ENCODE data around the gene PUS10. TPM values are rescaled to one million over a fixed set of nuclear protein-coding genes. Genes with fewer than 3 reads are reported as not detected.

Gene PUS10
- total RNA-seq, 1 donor from 2014 or later, result 5.5 TPM

DNA sequence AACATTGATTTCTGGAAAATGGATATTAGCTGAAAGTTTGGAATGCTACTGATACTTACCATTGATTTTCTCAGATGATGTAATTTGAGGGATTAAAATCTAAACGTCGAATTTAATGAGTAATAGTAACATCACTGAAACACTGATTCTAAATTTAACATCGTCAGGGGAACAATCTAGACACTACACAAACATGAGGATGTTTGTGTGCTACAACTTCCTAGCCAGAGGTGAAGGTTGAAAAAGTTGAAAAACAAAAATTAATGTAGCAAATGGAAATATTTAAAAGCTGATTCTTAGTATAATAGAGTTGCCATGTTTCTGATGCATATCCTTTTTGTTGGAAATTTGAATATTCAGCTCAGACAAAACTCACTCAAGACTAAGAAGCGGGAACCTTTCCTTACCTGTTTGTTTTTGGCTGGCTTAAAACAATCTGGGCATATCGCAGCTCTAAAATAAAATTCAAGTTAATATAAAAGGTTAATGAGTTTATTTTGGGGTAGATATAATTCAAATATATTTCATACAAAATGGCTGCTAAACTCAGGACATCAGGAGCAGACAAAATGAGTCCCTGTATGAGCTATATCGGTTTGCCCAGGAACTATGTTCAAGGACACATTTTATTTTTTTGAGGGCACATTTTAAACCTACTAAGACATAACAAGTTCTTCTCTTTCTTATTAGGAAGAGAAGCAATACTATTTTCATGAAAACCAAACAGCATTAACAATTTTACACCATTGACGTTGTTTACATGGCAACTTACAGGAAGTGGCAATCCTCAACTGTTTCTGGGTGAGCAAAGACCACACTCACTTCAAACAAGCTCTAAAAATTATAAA is 53.2 kb downstream of the PUS10 start:
- no peak overlapping the region for H3K27ac ChIP-seq (replicated peaks)

GRCh38 chr2:60963190-60963589 is 54.9 kb downstream of the PUS10 start:
- Histone ChIP-seq H3K4me3 (no peak overlapping the region), H3K27ac (replicated peaks) (no peak overlapping the region), H3K36me3 (peaks cover 2% of the 10 kb centered on the region), H3K9me3 (replicated peaks) (no peaks in the 10 kb centered on the region), H3K27me3 (ENCODE audit: low read depth) (no peaks in the 10 kb centered on the region), H3K4me1 (no peaks in the 10 kb centered on the region)
- intact Hi-C loops (cut with micrococcal nuclease), result no loop called here
- TF ChIP-seq CTCF (IDR thresholded peaks at IDR 0.05; ENCODE audit: borderline replicate concordance), result no peak
- no peak for DNase-seq

More for the DNA sequence above, 53.2 kb downstream of the PUS10 start:
- no peak for DNase-seq
- TF ChIP-seq CTCF (IDR thresholded peaks at IDR 0.05; ENCODE audit: borderline replicate concordance), result no peak
- Histone ChIP-seq H3K27me3 (ENCODE audit: low read depth) (no peaks in the 10 kb centered on the region), H3K4me1 (no peaks in the 10 kb centered on the region), H3K36me3 (no peaks in the 10 kb centered on the region), H3K9me3 (replicated peaks) (no peaks in the 10 kb centered on the region), H3K4me3 (no peak overlapping the region)
- intact Hi-C loops (cut with micrococcal nuclease), result no loop called here

DNA sequence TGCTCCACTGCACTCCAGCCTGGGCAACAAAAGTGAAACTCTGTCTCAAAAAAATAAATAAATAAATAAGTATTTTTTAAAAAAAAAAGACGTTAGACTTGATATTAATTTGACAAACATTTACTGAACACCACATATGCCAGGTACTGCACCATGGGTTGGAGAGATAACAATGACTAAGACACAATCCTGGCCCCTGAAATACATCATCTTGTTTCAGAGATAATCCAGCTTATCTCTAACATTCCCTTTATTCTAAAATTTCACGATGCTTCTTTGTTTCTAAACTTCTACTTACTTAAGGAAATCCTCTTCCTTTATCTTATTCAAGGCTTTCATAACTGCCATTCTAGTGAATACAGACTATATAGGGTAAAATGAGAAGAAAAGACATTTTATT is 55.5 kb downstream of the PUS10 start:
- Histone ChIP-seq H3K27me3 (ENCODE audit: low read depth) (no peaks in the 10 kb centered on the region), H3K36me3 (peaks cover 2% of the 10 kb centered on the region), H3K4me3 (no peak overlapping the region), H3K4me1 (no peaks in the 10 kb centered on the region), H3K27ac (replicated peaks) (no peak overlapping the region), H3K9me3 (replicated peaks) (no peaks in the 10 kb centered on the region)
- DNase-seq, result no peak
- intact Hi-C loops (cut with micrococcal nuclease), result no loop called here
- TF ChIP-seq CTCF (IDR thresholded peaks at IDR 0.05; ENCODE audit: borderline replicate concordance), result no peak

DNA sequence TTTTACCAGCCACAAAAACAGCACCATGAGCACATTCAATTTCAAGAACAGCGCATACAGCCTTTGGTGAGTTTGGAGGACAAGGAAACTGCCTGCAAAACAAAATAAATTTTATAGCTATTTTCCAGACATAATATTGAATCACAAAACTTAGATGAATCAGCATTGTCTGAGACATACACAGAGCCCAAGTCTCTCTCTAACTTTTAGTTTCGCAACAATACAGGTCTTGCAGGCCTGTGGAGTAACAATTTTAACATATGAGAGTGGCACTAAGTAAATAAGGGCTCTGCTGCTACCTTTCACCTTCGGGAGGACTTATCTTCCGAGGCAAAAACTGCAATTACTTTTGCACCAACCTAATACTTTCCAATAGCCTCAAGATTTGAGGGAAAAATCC is 56.6 kb downstream of the PUS10 start:
- Histone ChIP-seq H3K36me3 (peaks cover 2% of the 10 kb centered on the region), H3K9me3 (replicated peaks) (no peaks in the 10 kb centered on the region), H3K4me1 (no peaks in the 10 kb centered on the region), H3K27ac (replicated peaks) (no peak overlapping the region), H3K4me3 (no peak overlapping the region), H3K27me3 (ENCODE audit: low read depth) (no peaks in the 10 kb centered on the region)
- no peak for DNase-seq
- TF ChIP-seq CTCF (IDR thresholded peaks at IDR 0.05; ENCODE audit: borderline replicate concordance), result no peak
- intact Hi-C loops (cut with micrococcal nuclease), result no loop called here

DNA sequence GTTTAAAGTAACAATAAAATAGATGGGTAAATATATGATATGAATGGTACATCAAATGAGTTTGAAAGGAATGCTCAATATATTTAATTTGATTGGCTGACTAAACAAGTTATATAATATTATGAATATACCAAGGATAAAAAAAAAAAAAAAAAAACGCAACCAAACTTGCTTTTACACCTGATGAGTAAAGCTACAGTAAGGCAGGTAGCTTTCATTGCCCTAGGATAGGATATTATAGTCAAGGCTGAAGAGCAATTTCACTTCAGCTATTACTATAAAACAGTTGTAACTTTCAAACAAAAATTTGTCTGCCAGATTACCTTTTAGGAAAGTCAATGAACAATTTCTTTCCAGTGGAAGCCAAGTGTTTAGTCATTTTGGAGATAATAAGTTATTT is 57.3 kb downstream of the PUS10 start:
- no peak for DNase-seq
- H3K4me1 ChIP-seq, result no peaks in the 10 kb centered on the region
- intact Hi-C loops (cut with micrococcal nuclease), result no loop called here
- no peak for TF ChIP-seq CTCF (IDR thresholded peaks at IDR 0.05; ENCODE audit: borderline replicate concordance)
- H3K27ac ChIP-seq (replicated peaks), result no peak overlapping the region
- no peaks in the 10 kb centered on the region for H3K9me3 ChIP-seq (replicated peaks)
- H3K4me3 ChIP-seq, result no peak overlapping the region
- no peaks in the 10 kb centered on the region for H3K27me3 ChIP-seq (ENCODE audit: low read depth)
- H3K36me3 ChIP-seq, result peaks cover 2% of the 10 kb centered on the region
